ENCODE data around the gene CACYBP.
A peak's percentile ranks its signal among the peaks of the same experiment; 100 is the strongest.
"Not testable (repeated sequence)": the region's sequence is repeated elsewhere in the genome, so short reads cannot be mapped to it uniquely, and the experiment has no call there.

Gene CACYBP

GRCh38 chr1:175015243-175015642 is 15.5 kb downstream of the CACYBP start:
- DNase-seq = no peak

GRCh38 chr1:175019524-175019923 is 19.8 kb downstream of the CACYBP start:
- DNase-seq = no peak

DNA sequence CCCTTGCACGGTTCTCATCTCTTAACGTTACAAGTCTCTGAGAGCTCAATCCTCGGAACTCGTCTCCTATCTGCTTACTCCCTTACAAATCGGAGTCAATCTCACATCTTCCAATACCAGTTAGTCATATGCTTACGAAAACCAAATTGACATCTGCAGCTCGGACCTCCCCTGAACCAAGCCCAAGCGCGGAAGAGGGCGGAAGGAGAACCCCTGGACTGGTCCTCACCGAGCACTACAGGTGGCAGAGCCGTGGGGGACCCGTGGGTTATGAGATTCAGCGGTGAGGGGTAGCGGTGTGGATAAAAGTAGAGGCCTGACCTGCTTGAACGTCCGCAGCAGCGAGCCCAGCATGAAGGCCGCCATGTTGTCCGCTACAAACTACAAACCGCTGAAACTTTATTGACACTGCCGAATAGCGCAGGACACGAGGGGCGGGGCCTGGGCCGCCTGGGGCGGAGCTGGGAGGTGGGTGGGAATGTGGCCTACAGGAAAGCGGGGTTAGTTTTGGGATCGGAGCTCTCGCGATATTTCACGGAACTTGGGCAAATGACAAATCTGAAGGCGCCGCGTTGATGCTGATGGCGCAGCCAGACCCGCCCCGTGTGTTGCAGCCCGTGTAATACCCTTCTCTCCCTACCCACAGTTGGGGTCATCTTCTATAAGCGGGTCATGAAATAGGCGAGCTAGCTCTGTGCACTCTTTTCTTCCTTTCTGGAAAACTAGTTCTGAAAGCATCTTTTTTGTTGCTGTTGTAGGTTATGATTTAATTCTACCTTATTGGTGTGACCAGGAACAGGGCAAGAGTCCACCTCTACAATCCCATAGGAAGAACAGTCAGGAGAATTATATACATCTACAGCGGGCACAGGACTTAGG is 23.5 kb downstream of the CACYBP start, which contains the start of gene MRPS14:
Gene MRPS14, minus strand, starts transcription at position 383 of the 879 bp plus-strand sequence. Its CDS starts 17 bp downstream, at position 366.
- peak; percentile 99 for DNase-seq

DNA sequence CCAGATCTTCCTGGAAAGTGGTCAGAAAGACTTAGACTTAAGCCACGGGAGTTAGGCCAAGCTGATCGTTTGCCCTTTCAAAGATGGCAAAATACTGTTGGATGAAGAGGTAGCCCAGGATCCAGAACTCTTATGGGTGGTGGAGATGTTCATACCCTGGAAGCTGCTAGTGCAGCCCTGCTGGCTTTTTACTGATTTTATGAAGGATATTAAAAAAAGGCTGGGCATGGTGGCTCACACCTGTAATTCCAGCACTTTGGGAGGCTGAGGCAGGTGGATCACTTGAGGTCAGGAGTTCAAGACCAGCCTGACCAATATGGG is 24.1 kb downstream of the CACYBP start:
- DNase-seq = not testable (repeated sequence)

- no peak for DNase-seq
Measured at GRCh38 chr1:175024773-175025172, 25.0 kb downstream of the CACYBP start.

GRCh38 chr1:175033953-175034352 is 34.2 kb downstream of the CACYBP start:
- no peak for DNase-seq

- DNase-seq = no peak
Measured at GRCh38 chr1:175034775-175035174, 35.0 kb downstream of the CACYBP start.

DNA sequence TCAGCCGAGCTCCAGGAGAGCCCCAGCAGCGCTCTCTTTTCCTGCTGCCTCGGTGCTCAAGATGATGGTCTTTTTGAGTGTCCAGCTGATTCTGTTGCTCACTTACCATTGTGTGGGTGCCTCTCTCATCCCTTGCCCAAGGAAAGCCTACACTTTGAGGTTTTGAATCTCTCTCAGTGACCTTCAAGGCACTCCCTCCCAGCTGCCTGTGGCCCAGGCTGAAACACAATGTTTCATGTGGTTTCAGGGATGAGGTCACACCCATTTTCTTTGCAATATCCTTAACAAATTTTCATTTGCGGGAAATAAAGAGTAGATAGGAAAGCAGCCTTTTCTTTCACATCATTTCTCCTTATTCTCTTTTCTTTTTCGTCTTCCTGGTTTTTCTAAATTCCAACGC is 36.1 kb downstream of the CACYBP start:
- no peak for DNase-seq

DNA sequence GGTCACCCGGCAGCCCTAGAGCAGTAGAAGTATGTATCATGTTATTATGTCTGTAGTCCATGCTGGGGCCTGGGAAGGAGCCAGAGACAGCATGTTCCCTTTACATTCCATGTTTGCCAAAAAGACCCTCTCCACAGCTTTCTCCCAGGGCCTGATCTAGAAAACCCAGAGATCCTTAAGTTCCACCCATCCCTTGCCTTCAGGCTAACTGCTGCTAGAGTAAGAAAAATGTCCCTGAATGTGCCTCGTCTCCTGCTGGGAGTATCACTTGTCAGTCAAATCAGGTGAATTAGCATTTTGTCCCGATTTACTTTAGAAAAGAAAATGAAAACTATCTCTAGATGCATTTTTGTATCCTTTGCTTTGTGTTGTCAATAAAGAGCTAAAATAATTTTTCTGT is 36.7 kb downstream of the CACYBP start:
- DNase-seq = no peak

DNA sequence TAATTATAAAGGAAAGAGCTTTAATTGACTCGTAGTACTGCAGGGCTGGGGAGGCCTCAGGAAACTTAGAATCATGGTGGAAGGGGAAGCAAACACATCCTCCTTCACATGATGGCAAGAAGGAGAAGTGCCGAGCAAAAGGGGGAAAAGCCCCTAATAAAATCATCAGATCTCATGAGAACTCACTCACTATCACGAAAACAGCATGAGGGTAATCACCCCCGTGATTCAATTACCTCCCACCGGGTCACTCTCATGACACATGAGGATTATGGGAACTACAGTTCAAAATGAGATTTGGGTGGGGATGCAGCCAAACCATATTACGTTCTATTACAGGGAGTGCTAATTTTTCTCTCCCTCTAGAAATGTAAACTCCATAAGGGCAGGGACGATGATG is 37.7 kb downstream of the CACYBP start:
- DNase-seq = no peak

- no peak for DNase-seq
Measured at GRCh38 chr1:175040324-175040879, 40.7 kb downstream of the CACYBP start.

- no peak for DNase-seq
Measured at GRCh38 chr1:175042650-175043049, 42.9 kb downstream of the CACYBP start.

DNA sequence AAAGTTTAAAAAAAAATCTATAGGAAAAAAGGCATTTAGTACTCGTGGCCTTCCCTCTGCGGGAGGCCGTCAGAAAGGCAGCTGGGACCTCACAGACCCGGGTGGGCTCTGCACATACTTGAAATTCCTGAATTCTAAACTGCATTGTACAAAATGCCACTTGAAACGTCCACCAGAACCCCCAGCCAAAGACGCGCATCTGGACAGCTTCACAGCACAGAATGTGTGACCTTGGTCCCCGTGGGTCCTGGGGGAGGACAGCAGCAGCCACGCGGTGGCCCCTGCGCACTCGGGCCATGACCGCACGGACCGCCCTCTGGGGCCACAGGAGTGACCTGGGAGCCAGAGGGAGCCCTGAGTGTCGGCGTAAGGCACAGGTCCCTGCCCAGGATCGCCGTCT is 44.1 kb downstream of the CACYBP start:
- peak; percentile 35 for DNase-seq

GRCh38 chr1:175044591-175044990 is 44.8 kb downstream of the CACYBP start:
- DNase-seq = not testable (repeated sequence)

GRCh38 chr1:175045097-175045496 is 45.4 kb downstream of the CACYBP start:
- DNase-seq = no peak

- DNase-seq = no peak
Measured at GRCh38 chr1:175045519-175045918, 45.8 kb downstream of the CACYBP start.

DNA sequence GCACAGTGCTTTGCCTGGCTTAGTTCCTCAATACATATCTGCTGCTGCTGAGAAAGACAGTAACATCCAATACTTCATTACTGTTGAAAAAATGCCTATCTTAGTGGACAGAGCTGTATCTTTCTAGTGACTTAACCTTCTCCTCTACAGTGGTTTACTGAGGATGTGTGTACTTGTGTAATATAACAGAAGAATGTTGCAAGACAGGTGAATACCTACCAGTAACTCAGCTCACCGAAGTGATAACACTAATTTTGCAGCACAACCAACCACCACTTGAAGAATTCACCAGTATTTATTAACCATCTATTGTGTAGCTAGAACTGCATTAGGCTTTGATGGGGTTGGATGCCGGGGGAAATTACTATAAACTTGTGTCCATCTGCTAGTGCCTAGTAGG is 51.2 kb downstream of the CACYBP start:
- DNase-seq = no peak

- DNase-seq = no peak
Measured at GRCh38 chr1:175054736-175055135, 55.0 kb downstream of the CACYBP start.
